GM23338 (cell line): ENCODE results near the gene TSKS. TPM values are rescaled to one million over a fixed set of nuclear protein-coding genes. Genes with fewer than 3 reads are reported as not detected.

ENCODE experiments used
- CREB1 ChIP-seq: fragments of 250-450 bp; sonication (Bioruptor Pico); IDR thresholded peaks from 2 replicates; pipeline ENCODE4 v1.5.0; 2020; ENCODE audit warnings: low read depth, mild to moderate bottlenecking, moderate library complexity
- EZH2 ChIP-seq: fragments of 200-600 bp; sonication (generic); IDR thresholded peaks from one replicate; pipeline ENCODE4 v1.8.0; 2017; ENCODE audit warnings: antibody characterized with exemption, mild to moderate bottlenecking, low read depth; ENCODE audit not compliant: unreplicated experiment
- JUNB ChIP-seq: IDR thresholded peaks from one replicate; pipeline ENCODE4 v1.6.1; 2016; ENCODE audit warnings: antibody characterized with exemption; ENCODE audit not compliant: unreplicated experiment
- POLR2AphosphoS5 ChIP-seq: IDR thresholded peaks from 2 replicates; pipeline ENCODE4 v1.6.1; 2016; ENCODE audit warnings: antibody characterized with exemption, low read depth
- REST ChIP-seq: IDR thresholded peaks from one replicate; pipeline ENCODE4 v1.6.1; 2018; ENCODE audit warnings: antibody characterized with exemption; ENCODE audit not compliant: unreplicated experiment
- ZNF331 ChIP-seq: fragments of 250-450 bp; sonication (Bioruptor Pico); IDR thresholded peaks from 2 replicates; pipeline ENCODE4 v1.5.0; 2020; ENCODE audit warnings: low read depth, mild to moderate bottlenecking, moderate library complexity
- ZNF462 ChIP-seq: fragments of 250-450 bp; sonication (Bioruptor Pico); IDR thresholded peaks from 2 replicates; pipeline ENCODE4 v1.5.0; 2020; ENCODE audit warnings: mild to moderate bottlenecking, moderate library complexity
- polyA plus RNA-seq: library from polyadenylated mRNA; unstranded; fragments of >200 nt; fragmentation: Nextera tagmentation; extraction: Ambion mirVana; gene quantifications from 2 replicates; pipeline ENCODE4 v1.2.1, GENCODE V29; 2016
- total RNA-seq: library from RNA; depleted of rRNA; stranded (reverse); fragments of >200 nt; shearing (Covaris generic); gene quantifications from 2 replicates; pipeline ENCODE4 v1.2.3, GENCODE V29; 2014

The TSKS gene
- total and polyA plus RNA-seq, 2 experiments from 2014 or later: 0.99 TPM; not detected in 1

GRCh38 chr19:49772850-49773432 is 9.8 kb upstream of the TSKS start (continued):
- TF ChIP-seq ZNF462 (CRISPR knock-in tag) (no peak), JUNB (no peak), CREB1 (CRISPR knock-in tag) (no peak), ZNF331 (CRISPR knock-in tag) (no peak), EZH2 (no peak), POLR2AphosphoS5 (no peak), REST (no peak)
